GM12878 (cell line): ENCODE data around the gene KLLN. TPM values are rescaled to one million over a fixed set of nuclear protein-coding genes. Genes with fewer than 3 reads are reported as not detected.
A peak's percentile ranks its signal among the peaks of the same experiment; 100 is the strongest.

Source experiments
- ATAC-seq: fragments of 200-7000 bp; cut with Tn5 transposase; 3 replicates; pipeline ENCODE4 v1.9.1; 2020; ENCODE audit warnings: mild to moderate bottlenecking, moderate library complexity
- BruUV-seq: library from RNA; stranded (reverse); fragments of 400-500 nt; replicated peaks from 2 replicates; lab custom pipeline; 2021; lab: Mats Ljungman, UMichigan
- CTCF ChIA-PET: fragments of 300-600 bp; sonication (Branson Sonifier 250); formaldehyde crosslinking; extraction: SDS; loops from one replicate; lab custom pipeline; 2021; ENCODE audit warnings: inconsistent platforms; lab: Yijun Ruan, JAX
- POLR2A ChIA-PET: fragments of 350-600 bp; formaldehyde crosslinking; extraction: SDS; loops from one replicate; lab custom pipeline; 2021; ENCODE audit warnings: inconsistent platforms; lab: Charles Lee
- RAD21 ChIA-PET: fragments of 300-600 bp; sonication (Branson Sonifier 250); formaldehyde crosslinking; loops from one replicate; lab custom pipeline; 2023; ENCODE audit warnings: antibody characterized with exemption; ENCODE audit not compliant: unreplicated experiment; lab: Charles Lee
- SMC1A ChIA-PET: fragments of 300-600 bp; sonication (Branson Sonifier 250); formaldehyde crosslinking; loops from one replicate; lab custom pipeline; 2023; ENCODE audit not compliant: unreplicated experiment, uncharacterized antibody; lab: Charles Lee
- DNase-seq: peaks from one replicate; pipeline ENCODE4 v3.0.0-alpha.2; 2011; ENCODE audit warnings: low read depth, low spot score
- FAIRE-seq: peaks from 3 replicates; lab custom pipeline; 2011; peaks lifted over from hg19 to GRCh38; lab: Jason Lieb, UNC
- H2AFZ ChIP-seq: 2 replicates; pipeline ENCODE4 v1.6.0; 2011; ENCODE audit warnings: low read depth, low read length, control low read depth; ENCODE audit not compliant: control insufficient read depth
- H3K27ac ChIP-seq: 2 replicates; pipeline ENCODE4 v1.5.1; 2011; ENCODE audit warnings: control low read depth; ENCODE audit not compliant: control insufficient read depth, insufficient read depth
- H3K27me3 ChIP-seq, 2 experiments: replicated peaks in 1 of 2; 2 replicates each; pipeline versions ENCODE4 v1.6.0 to v1.6.1; 2011; ENCODE audit warnings: low read length in 1 of 2; ENCODE audit not compliant: control insufficient read depth in 2 of 2, insufficient read depth in 2 of 2
- H3K36me3 ChIP-seq, 2 experiments: 2 replicates each; pipeline ENCODE4 v1.5.1; 2011; ENCODE audit warnings: low read length in 1 of 2; ENCODE audit not compliant: control insufficient read depth in 2 of 2, insufficient read depth in 2 of 2
- H3K4me1 ChIP-seq: 2 replicates; pipeline ENCODE4 v1.6.1; 2011; ENCODE audit warnings: mild to moderate bottlenecking, low read length, moderate library complexity, mixed read lengths; ENCODE audit not compliant: control insufficient read depth, insufficient read depth
- H3K4me2 ChIP-seq: 2 replicates; pipeline ENCODE4 v1.6.0; 2011; ENCODE audit warnings: control low read depth; ENCODE audit not compliant: control insufficient read depth, insufficient read depth
- H3K4me3 ChIP-seq: fragments of 200-600 bp; sonication (generic); 2 replicates; pipeline ENCODE4 v1.5.1; 2016
- H3K79me2 ChIP-seq: 2 replicates; pipeline ENCODE4 v1.6.0; 2011; ENCODE audit warnings: low read length; ENCODE audit not compliant: control insufficient read depth, insufficient read depth
- H3K9ac ChIP-seq: 2 replicates; pipeline ENCODE4 v1.8.0; 2011; ENCODE audit warnings: low read length, control low read depth, mixed read lengths; ENCODE audit not compliant: control insufficient read depth, insufficient read depth
- H3K9me3 ChIP-seq: replicated peaks from 3 replicates; pipeline ENCODE4 v1.5.1; 2011; ENCODE audit warnings: mild to moderate bottlenecking, low read length; ENCODE audit not compliant: control insufficient read depth, insufficient read depth
- H4K20me1 ChIP-seq: 2 replicates; pipeline ENCODE4 v1.6.0; 2011; ENCODE audit not compliant: control insufficient read depth, insufficient read depth
- HDAC6 ChIP-seq: fragments of 200-600 bp; sonication (generic); IDR thresholded peaks from one replicate; pipeline ENCODE4 v1.8.0; 2017; ENCODE audit warnings: antibody characterized with exemption; ENCODE audit not compliant: unreplicated experiment
- MEF2B ChIP-seq: fragments of 450-650 bp; IDR thresholded peaks from 2 replicates; pipeline ENCODE4 v1.6.1; 2018; ENCODE audit warnings: mild to moderate bottlenecking, moderate library complexity; ENCODE audit not compliant: partially characterized antibody, poor library complexity, severe bottlenecking
- NFXL1 ChIP-seq: fragments of 450-650 bp; IDR thresholded peaks from 2 replicates; pipeline ENCODE4 v1.6.1; 2017; ENCODE audit warnings: antibody characterized with exemption, mild to moderate bottlenecking, borderline replicate concordance
- POLR2A ChIP-seq: IDR thresholded peaks from 2 replicates; pipeline ENCODE4 v1.6.1; 2011; ENCODE audit warnings: low read depth, mild to moderate bottlenecking, low read length
- RCOR1 ChIP-seq: conservative IDR thresholded peaks from 2 replicates; pipeline ENCODE4 v1.6.1; 2012; ENCODE audit warnings: low read depth, low read length, improper control_type of control experiment
- SREBF1 ChIP-seq: IDR thresholded peaks from 2 replicates; pipeline ENCODE4 v1.6.1; 2012; ENCODE audit warnings: mild to moderate bottlenecking, low read length
- ZNF274 ChIP-seq: IDR thresholded peaks from one replicate; pipeline ENCODE4 v1.8.0; 2011; ENCODE audit not compliant: insufficient read length, insufficient read depth
- WGBS: methylation state at CpG from one replicate; pipeline ENCODE4 v1.1.6; 2016; ENCODE audit warnings: low lambda C conversion rate; ENCODE audit not compliant: insufficient replicate concordance, insufficient coverage; ENCODE audit errors: missing lambda C conversion rate; 5-methylcytosine and 5-hydroxymethylcytosine counted together
- in situ Hi-C: fragments of 300-500 bp; cut with MboI; formaldehyde crosslinking; loops from 9 replicates; pipeline ENCODE4 v1.14.3; 2018; ENCODE audit warnings: mixed read lengths
- intact Hi-C: fragments of 100-400 bp; cut with micrococcal nuclease; formaldehyde crosslinking; loops from one replicate; pipeline ENCODE4 v1.14.2; 2022; ENCODE audit not compliant: unreplicated experiment
- polyA plus RNA-seq, 11 experiments: library from polyadenylated mRNA; depleted of rRNA in 4 of 11; unstranded in 6 of 11; stranded (reverse) in 5 of 11; fragments of >200 nt; fragmentation: Nextera tagmentation in 4 of 11; fragmentation: Illumina TruSeq in 1 of 11; extraction: Ambion mirVana in 4 of 11; extraction: Trizol in 1 of 11; gene quantifications; 1 replicate in 1 of 11; 2 replicates in 10 of 11; pipeline versions ENCODE4 v1.2.1 to v1.2.3, GENCODE V29; 2011 to 2016; ENCODE audit warnings: inconsistent platforms in 2 of 11, missing spikeins in 2 of 11, low read depth in 1 of 11
- total RNA-seq, 4 experiments: library from RNA; depleted of rRNA in 3 of 4; stranded (reverse); fragments of >200 nt in 3 of 4; fragmentation: Illumina TruSeq in 1 of 4; extraction: Trizol in 1 of 4; gene quantifications; 2 replicates each; pipeline versions ENCODE4 v1.2.1 to v1.2.3, GENCODE V29; 2013 to 2021
- TF ChIP-seq, protein P1 (sequence below): IDR thresholded peaks from 2 replicates; pipeline ENCODE4 v1.6.1; 2011; ENCODE audit warnings: borderline replicate concordance, low read depth, mild to moderate bottlenecking, moderate library complexity, low read length; ENCODE audit not compliant: insufficient read depth, poor library complexity, severe bottlenecking

Gene KLLN
- total and polyA plus RNA-seq, 10 of the 15 experiments (the other 5 are each of a cell fraction or from before 2014, with no cell fraction given): 0.87 to 2.2 (median 1.7) TPM

DNA sequence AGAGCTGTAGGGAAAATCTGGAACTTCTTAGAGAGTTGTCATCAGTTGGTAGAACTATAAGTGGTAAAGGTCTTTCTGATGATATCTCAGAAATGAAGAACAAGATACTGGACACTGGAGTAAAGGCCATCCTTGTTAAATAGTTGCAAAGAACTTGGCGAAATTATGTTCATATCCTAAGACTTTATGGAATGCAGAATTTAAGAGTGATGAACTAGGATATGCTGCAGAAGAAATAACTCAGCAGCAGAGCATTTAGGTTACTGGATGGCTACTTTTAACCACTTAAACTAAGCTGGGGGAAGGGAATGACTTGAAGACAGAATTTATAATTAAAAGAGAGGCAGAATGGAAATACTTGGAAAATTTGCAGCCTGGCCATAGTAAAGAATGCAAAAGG lies 23.8 kb upstream of the KLLN start (continued):
- TF ChIP-seq MEF2B (no peak), NFXL1 (no peak), RCOR1 (no peak), ZNF274 (no peak), HDAC6 (no peak)
- TF ChIP-seq, protein P1, sequence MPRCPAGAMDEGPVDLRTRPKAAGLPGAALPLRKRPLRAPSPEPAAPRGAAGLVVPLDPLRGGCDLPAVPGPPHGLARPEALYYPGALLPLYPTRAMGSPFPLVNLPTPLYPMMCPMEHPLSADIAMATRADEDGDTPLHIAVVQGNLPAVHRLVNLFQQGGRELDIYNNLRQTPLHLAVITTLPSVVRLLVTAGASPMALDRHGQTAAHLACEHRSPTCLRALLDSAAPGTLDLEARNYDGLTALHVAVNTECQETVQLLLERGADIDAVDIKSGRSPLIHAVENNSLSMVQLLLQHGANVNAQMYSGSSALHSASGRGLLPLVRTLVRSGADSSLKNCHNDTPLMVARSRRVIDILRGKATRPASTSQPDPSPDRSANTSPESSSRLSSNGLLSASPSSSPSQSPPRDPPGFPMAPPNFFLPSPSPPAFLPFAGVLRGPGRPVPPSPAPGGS: no peak

DNA sequence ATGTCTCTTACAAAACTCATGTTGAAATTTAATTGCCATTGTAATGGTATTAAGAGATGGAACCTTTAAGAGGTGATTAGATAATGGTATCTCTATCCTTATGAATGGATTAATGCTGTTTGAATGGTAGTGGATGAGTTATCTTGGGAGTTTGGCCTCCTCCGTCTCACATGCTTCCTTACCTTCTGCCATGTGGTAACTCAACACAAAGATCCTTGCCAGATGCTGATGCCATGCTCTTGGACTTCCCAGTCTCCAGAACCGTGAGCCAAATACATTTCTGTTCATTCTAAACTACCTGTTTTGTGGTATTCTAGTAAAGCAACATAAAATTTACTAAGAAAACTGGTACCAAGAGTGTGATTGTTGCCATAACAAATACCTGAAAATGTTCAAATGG lies 23.3 kb upstream of the KLLN start:
- SMC1A ChIA-PET: interaction anchor here (0.6 to 2.4 kb wide), 3 partner anchors 24 to 179 kb away, joined by 4 to 6 read pairs (median 5); no protein-coding TSS in a partner anchor
- intact Hi-C loops (no loop called here), in situ Hi-C loops (no loop called here)
- no peak for DNase-seq
- H4K20me1 ChIP-seq: peaks cover 5% of the 10 kb centered on the region; the same call in 1 of the 2 replicates
- H3K79me2 ChIP-seq: peaks cover 93% of the 10 kb centered on the region
- peaks cover 2 to 21% of the 10 kb centered on the region in 2 experiments for H3K36me3 ChIP-seq
- no peak for FAIRE-seq
- POLR2A ChIA-PET: no interaction called here
- no peak overlapping the region for H3K27ac ChIP-seq
- H3K9ac ChIP-seq: no peak overlapping the region
- H3K4me2 ChIP-seq: no peak overlapping the region
- WGBS: 90% methylated on average over 2 of the region's 2 CpGs
- H2AFZ ChIP-seq: no peak overlapping the region
- TF ChIP-seq SREBF1 (no peak), POLR2A (0 out of 2 replicates have a peak, but pooled peaks have one; percentile 8)
- H3K27me3 ChIP-seq: no peaks in the 10 kb centered on the region
- no peak for ATAC-seq
- BruUV-seq: no TSS peak
- RAD21 ChIA-PET: no interaction called here
- H3K4me1 ChIP-seq: no peaks in the 10 kb centered on the region; the same call in 1 of the 2 replicates
- CTCF ChIA-PET: no interaction called here
- H3K9me3 ChIP-seq: peaks cover 7% of the 10 kb centered on the region; the same call in 2 of the 3 replicates
- no peak overlapping the region for H3K4me3 ChIP-seq
